Measurements from ENCODE around the gene CACNA1C.

CACNA1C gene

GRCh38 chr12:2633176-2633824 lies 580.5 kb downstream of the CACNA1C start:
- DNase-seq: no peak
- Histone ChIP-seq H3K27me3 (peaks cover 42% of the 10 kb centered on the region), H3K4me1 (no peaks in the 10 kb centered on the region), H3K4me3 (ENCODE audit: low read depth, low read length) (no peak overlapping the region), H3K36me3 (no peaks in the 10 kb centered on the region), H3K9me3 (no peaks in the 10 kb centered on the region)
- no peak for TF ChIP-seq CTCF (IDR thresholded peaks at IDR 0.05; ENCODE audit: low read depth, low read length)

GRCh38 chr12:2633825-2634200 lies 581.0 kb downstream of the CACNA1C start:
- H3K27me3 ChIP-seq: peaks cover 46% of the 10 kb centered on the region
- H3K9me3 ChIP-seq: no peaks in the 10 kb centered on the region
- H3K4me3 ChIP-seq (ENCODE audit: low read depth, low read length): no peak overlapping the region
- no peak for DNase-seq
- no peak for TF ChIP-seq CTCF (IDR thresholded peaks at IDR 0.05; ENCODE audit: low read depth, low read length)
- no peaks in the 10 kb centered on the region for H3K4me1 ChIP-seq
- H3K36me3 ChIP-seq: no peaks in the 10 kb centered on the region

- Histone ChIP-seq H3K4me1 (no peaks in the 10 kb centered on the region), H3K36me3 (no peaks in the 10 kb centered on the region), H3K9me3 (no peaks in the 10 kb centered on the region), H3K4me3 (ENCODE audit: low read depth, low read length) (no peak overlapping the region), H3K27me3 (peaks cover 50% of the 10 kb centered on the region)
- no peak for DNase-seq
- no peak for TF ChIP-seq CTCF (IDR thresholded peaks at IDR 0.05; ENCODE audit: low read depth, low read length)
Observed at GRCh38 chr12:2634471-2634870, 581.7 kb downstream of the CACNA1C start.

GRCh38 chr12:2636741-2637340 lies 584.1 kb downstream of the CACNA1C start:
- TF ChIP-seq CTCF (IDR thresholded peaks at IDR 0.05; ENCODE audit: low read depth, low read length): no peak
- Histone ChIP-seq H3K9me3 (no peaks in the 10 kb centered on the region), H3K4me1 (no peaks in the 10 kb centered on the region), H3K27me3 (peaks cover 36% of the 10 kb centered on the region), H3K36me3 (no peaks in the 10 kb centered on the region), H3K4me3 (ENCODE audit: low read depth, low read length) (no peak overlapping the region)
- DNase-seq: no peak

GRCh38 chr12:2637371-2637770 lies 584.6 kb downstream of the CACNA1C start:
- no peak overlapping the region for H3K4me3 ChIP-seq (ENCODE audit: low read depth, low read length)
- no peaks in the 10 kb centered on the region for H3K4me1 ChIP-seq
- H3K9me3 ChIP-seq: no peaks in the 10 kb centered on the region
- no peaks in the 10 kb centered on the region for H3K36me3 ChIP-seq
- DNase-seq: no peak
- H3K27me3 ChIP-seq: peaks cover 37% of the 10 kb centered on the region
- no peak for TF ChIP-seq CTCF (IDR thresholded peaks at IDR 0.05; ENCODE audit: low read depth, low read length)

GRCh38 chr12:2638273-2639019 lies 585.7 kb downstream of the CACNA1C start:
- Histone ChIP-seq H3K4me1 (no peaks in the 10 kb centered on the region), H3K4me3 (ENCODE audit: low read depth, low read length) (no peak overlapping the region), H3K36me3 (no peaks in the 10 kb centered on the region), H3K27me3 (peaks cover 46% of the 10 kb centered on the region), H3K9me3 (no peaks in the 10 kb centered on the region)
- no peak for DNase-seq
- no peak for TF ChIP-seq CTCF (IDR thresholded peaks at IDR 0.05; ENCODE audit: low read depth, low read length)
